ENCODE data around the gene LONRF2. TPM values are rescaled to one million over a fixed set of nuclear protein-coding genes. Genes with fewer than 3 reads are reported as not detected.

The LONRF2 gene
- total RNA-seq, 1 experiment from 2014 or later = 2.7 TPM

- H3K56ac ChIP-seq (ENCODE audit: insufficient read length, low read depth, low read length) = no peak overlapping the region
These were observed 93.9 kb downstream of the LONRF2 start for GRCh38 chr2:100228415-100228814.

More at GRCh38 chr2:100228415-100228814, 93.9 kb downstream of the LONRF2 start:
- Histone ChIP-seq H4K5ac (ENCODE audit: insufficient read length, low read depth, low read length) (no peak overlapping the region), H4K8ac (replicated peaks; ENCODE audit: insufficient read length, low read depth, low read length) (no peak overlapping the region), H3K4me1 (ENCODE audit: insufficient read depth, low read length) (no peaks in the 10 kb centered on the region), H3K27ac (ENCODE audit: insufficient read length, low read depth, low read length) (no peak overlapping the region), H3K14ac (ENCODE audit: insufficient read depth, low read length) (no peak overlapping the region), H3T11ph (ENCODE audit: low read length) (no peak overlapping the region), H2BK5ac (ENCODE audit: insufficient read length, low read length) (no peak overlapping the region), H2BK120ac (ENCODE audit: low read depth, low read length, poor library complexity, severe bottlenecking) (no peak overlapping the region), H4K20me1 (ENCODE audit: control insufficient read depth, insufficient read depth, insufficient read length) (no peaks in the 10 kb centered on the region), H2BK15ac (ENCODE audit: low read depth, low read length) (no peak overlapping the region), H2BK20ac (ENCODE audit: low read depth, low read length, poor library complexity, severe bottlenecking) (no peak overlapping the region), H3K18ac (ENCODE audit: insufficient read length, low read depth, low read length) (no peak overlapping the region), H4K91ac (ENCODE audit: insufficient read length, low read depth, low read length) (no peak overlapping the region), H3K9ac (ENCODE audit: extremely low read depth, insufficient read length, low read length) (no peak overlapping the region), H3K4ac (ENCODE audit: low read depth, low read length) (no peak overlapping the region), H3K23me2 (ENCODE audit: insufficient read length, low read depth, low read length, poor library complexity, severe bottlenecking) (no peaks in the 10 kb centered on the region), H2AFZ (ENCODE audit: low read length) (no peak overlapping the region), H2AK5ac (ENCODE audit: insufficient read length, low read length) (no peak overlapping the region), H3K79me2 (ENCODE audit: insufficient read depth, low read length) (no peaks in the 10 kb centered on the region; the same call in 1 of the 2 replicates), H3K27me3 (ENCODE audit: insufficient read depth, low read length) (no peaks in the 10 kb centered on the region), H2BK12ac (ENCODE audit: insufficient read length, low read depth, low read length) (no peak overlapping the region), H3K9me3 (ENCODE audit: control insufficient read depth, low read depth, low read length) (no peaks in the 10 kb centered on the region), H3K23ac (ENCODE audit: insufficient read length, low read depth, low read length) (no peak overlapping the region), H3K79me1 (ENCODE audit: insufficient read depth, low read depth, low read length, poor library complexity, severe bottlenecking) (no peaks in the 10 kb centered on the region), H3K4me2 (ENCODE audit: insufficient read depth, insufficient read length, low read length) (no peak overlapping the region)
- WGBS (ENCODE audit: extremely low coverage, insufficient read length, low lambda C conversion rate) = no CpG with 5 or more reads among the region's 3 CpGs
- no peak for DNase-seq
- Mint-ChIP-seq H3K27me3 (ENCODE audit: low read depth) (peaks cover 26% of the 10 kb centered on the region), H3K27ac (no peak overlapping the region), H3K9me3 (no peaks in the 10 kb centered on the region), H3K4me1 (peaks cover 0 to 5% of the 10 kb centered on the region in 2 experiments; a peak in 1 of 4 replicates), H3K36me3 (ENCODE audit: insufficient read depth in 1 of 3, low read depth in 3 of 3) (no peaks in the 10 kb centered on the region; a peak in 1 of 7 replicates), H3K4me3 (no peak overlapping the region)
- TF ChIP-seq CTCF (conservative IDR thresholded peaks at IDR 0.05) = no peak

All from H9 (cell line).